DND-41 (cell line): ENCODE data around the gene DLG2.
"Not testable (repeated sequence)": the region's sequence is repeated elsewhere in the genome, so short reads cannot be mapped to it uniquely, and the experiment has no call there.

Experiments
- ATAC-seq: fragments of 200-7000 bp; cut with Tn5 transposase; 3 replicates; pipeline ENCODE4 v1.9.1; 2021; ENCODE audit warnings: low read depth; ENCODE audit not compliant: insufficient read depth
- DNase-seq: peaks from one replicate; pipeline ENCODE4 v3.0.0-alpha.2; 2020
- H2AFZ ChIP-seq: 2 replicates; pipeline ENCODE4 v1.6.0; 2012; ENCODE audit warnings: low read depth, low read length
- H3K27ac ChIP-seq: 2 replicates; pipeline ENCODE4 v1.5.1; 2012; ENCODE audit warnings: low read length, inconsistent platforms
- H3K27me3 ChIP-seq: fragments of 200-600 bp; sonication (generic); 2 replicates; pipeline ENCODE4 v1.6.0; 2012; ENCODE audit warnings: low read length, mild to moderate bottlenecking, inconsistent platforms; ENCODE audit not compliant: insufficient read depth, poor library complexity
- H3K36me3 ChIP-seq: 2 replicates; pipeline ENCODE4 v1.5.1; 2012; ENCODE audit warnings: low read length, inconsistent platforms; ENCODE audit not compliant: insufficient read depth
- H3K4me1 ChIP-seq: 2 replicates; pipeline ENCODE4 v1.5.1; 2012; ENCODE audit warnings: mild to moderate bottlenecking, low read length; ENCODE audit not compliant: insufficient read depth
- H3K4me2 ChIP-seq: 2 replicates; pipeline ENCODE4 v1.6.0; 2012; ENCODE audit warnings: mild to moderate bottlenecking, moderate library complexity, low read length, inconsistent platforms; ENCODE audit not compliant: insufficient read depth
- H3K4me3 ChIP-seq, 2 experiments: fragments of 200-600 bp in 1 of 2; shearing (Covaris generic) in 1 of 2; 2 replicates each; pipeline ENCODE4 v1.5.1; 2012 to 2016; ENCODE audit warnings: inconsistent platforms in 2 of 2, low read length in 2 of 2, mild to moderate bottlenecking in 2 of 2, low read depth in 1 of 2, moderate library complexity in 1 of 2
- H3K79me2 ChIP-seq: 2 replicates; pipeline ENCODE4 v1.6.0; 2012; ENCODE audit warnings: low read length, inconsistent platforms; ENCODE audit not compliant: insufficient read depth
- H3K9ac ChIP-seq: 2 replicates; pipeline ENCODE4 v1.6.0; 2012; ENCODE audit warnings: low read depth, mild to moderate bottlenecking, inconsistent platforms, low read length, moderate library complexity
- H3K9me3 ChIP-seq: 2 replicates; pipeline ENCODE4 v1.5.1; 2012; ENCODE audit warnings: low read length, moderate library complexity, mild to moderate bottlenecking, inconsistent platforms; ENCODE audit not compliant: insufficient read depth, severe bottlenecking
- H4K20me1 ChIP-seq: 2 replicates; pipeline ENCODE4 v1.6.0; 2012; ENCODE audit warnings: low read length; ENCODE audit not compliant: insufficient read depth
- CTCF ChIP-seq: IDR thresholded peaks from 2 replicates; pipeline ENCODE4 v1.5.1; 2012; ENCODE audit warnings: borderline replicate concordance, low read length, moderate library complexity, mild to moderate bottlenecking; ENCODE audit not compliant: poor library complexity, severe bottlenecking; ENCODE audit errors: extremely low read depth
- EZH2 ChIP-seq: IDR thresholded peaks from 3 replicates; pipeline ENCODE4 v1.6.1; 2012; ENCODE audit warnings: borderline replicate concordance, low read depth, mild to moderate bottlenecking, moderate library complexity, low read length, inconsistent platforms; ENCODE audit not compliant: severe bottlenecking

Gene DLG2

GRCh38 chr11:85619499-85619898, 7.6 kb downstream of the DLG2 start:
- Histone ChIP-seq H3K4me2 (no peak overlapping the region), H3K9ac (no peak overlapping the region), H3K79me2 (no peaks in the 10 kb centered on the region), H3K27me3 (no peaks in the 10 kb centered on the region), H4K20me1 (no peaks in the 10 kb centered on the region), H3K4me3 (no peak overlapping the region), H3K36me3 (no peaks in the 10 kb centered on the region), H2AFZ (no peak overlapping the region), H3K4me1 (no peaks in the 10 kb centered on the region), H3K27ac (no peak overlapping the region), H3K9me3 (no peaks in the 10 kb centered on the region)
- no peak for ATAC-seq
- DNase-seq, result no peak
- no peak for TF ChIP-seq EZH2
- TF ChIP-seq CTCF, result no peak

- H3K9ac ChIP-seq, H3K79me2 ChIP-seq, H3K27me3 ChIP-seq, H3K4me3 ChIP-seq, H3K4me1 ChIP-seq, H3K4me2 ChIP-seq, H3K36me3 ChIP-seq, DNase-seq, H3K27ac ChIP-seq, H2AFZ ChIP-seq, H4K20me1 ChIP-seq, H3K9me3 ChIP-seq, ATAC-seq: not testable (repeated sequence)
Observed at GRCh38 chr11:85611643-85612042, 15.5 kb downstream of the DLG2 start.

GRCh38 chr11:85609286-85609685, 17.9 kb downstream of the DLG2 start:
- not testable (repeated sequence) for H3K4me1 ChIP-seq, H3K27ac ChIP-seq, DNase-seq, H3K4me2 ChIP-seq, H3K27me3 ChIP-seq, H4K20me1 ChIP-seq, H3K4me3 ChIP-seq, H3K36me3 ChIP-seq, H2AFZ ChIP-seq, H3K9ac ChIP-seq, H3K9me3 ChIP-seq, ATAC-seq, H3K79me2 ChIP-seq

GRCh38 chr11:85608621-85609020, 18.5 kb downstream of the DLG2 start:
- not testable (repeated sequence) for H3K79me2 ChIP-seq

DNA sequence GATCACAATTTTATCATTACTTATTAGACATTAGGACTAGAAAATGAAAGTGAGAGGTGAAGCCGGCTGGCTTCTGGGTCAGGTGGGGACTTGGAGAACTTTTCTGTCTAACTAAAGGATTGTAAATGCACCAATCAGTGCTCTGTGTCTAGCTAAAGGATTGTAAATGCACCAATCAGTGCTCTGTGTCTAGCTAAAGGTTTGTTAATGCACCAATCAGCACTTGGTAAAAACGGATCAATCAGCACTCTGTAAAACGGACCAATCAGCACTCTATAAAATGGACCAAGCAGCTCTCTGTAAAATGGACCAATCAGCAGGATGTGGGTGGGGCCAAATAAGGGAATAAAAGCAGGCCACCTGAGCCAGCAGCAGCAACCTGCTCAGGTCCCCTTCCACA, 20.9 kb downstream of the DLG2 start:
- H4K20me1 ChIP-seq, H3K4me2 ChIP-seq, H3K9me3 ChIP-seq, H2AFZ ChIP-seq, H3K36me3 ChIP-seq, H3K9ac ChIP-seq, H3K27me3 ChIP-seq, H3K27ac ChIP-seq, H3K79me2 ChIP-seq, ATAC-seq, H3K4me1 ChIP-seq, H3K4me3 ChIP-seq, DNase-seq: not testable (repeated sequence)

More at GRCh38 chr11:85608621-85609020, 18.5 kb downstream of the DLG2 start:
- not testable (repeated sequence) for ATAC-seq, H3K4me2 ChIP-seq, H2AFZ ChIP-seq, DNase-seq, H3K27me3 ChIP-seq, H3K4me3 ChIP-seq, H3K9ac ChIP-seq, H3K9me3 ChIP-seq, H3K36me3 ChIP-seq, H4K20me1 ChIP-seq, H3K4me1 ChIP-seq, H3K27ac ChIP-seq
